B cell (primary cell): ENCODE results near the gene TBC1D23. TPM values are rescaled to one million over a fixed set of nuclear protein-coding genes. Genes with fewer than 3 reads are reported as not detected.

Source experiments
- ATAC-seq: fragments of 200-7000 bp; cut with Tn5 transposase; one replicate; pipeline ENCODE4 v1.10.0; 2021; ENCODE audit warnings: low read depth, mild to moderate bottlenecking, moderate number of reproducible peaks, moderate library complexity
- CTCF ChIA-PET: fragments of 350-600 bp; sonication (Branson Sonifier 250); formaldehyde crosslinking; loops from one replicate; lab custom pipeline; 2021; ENCODE audit warnings: antibody characterized with exemption, inconsistent platforms; lab: Charles Lee
- POLR2A ChIA-PET: fragments of 350-600 bp; sonication (Branson Sonifier 250); formaldehyde crosslinking; loops from one replicate; lab custom pipeline; 2021; ENCODE audit warnings: antibody characterized with exemption; lab: Charles Lee
- DNase-seq: peaks from one replicate; pipeline ENCODE4 v3.0.0; 2013
- H2AFZ ChIP-seq: 2 replicates; pipeline ENCODE4 v1.6.1; 2012; ENCODE audit warnings: mild to moderate bottlenecking, low read depth, low read length; ENCODE audit not compliant: insufficient read depth, poor library complexity, severe bottlenecking
- H3K27ac ChIP-seq, 2 donors: 1 replicate in 1 of 2; 2 replicates in 1 of 2; pipeline ENCODE4 v1.5.1; 2012 to 2013; ENCODE audit warnings: low read length in 2 of 2, mild to moderate bottlenecking in 2 of 2, moderate library complexity in 1 of 2
- H3K27me3 ChIP-seq, 4 experiments: fragments of 200-600 bp in 1 of 4; sonication (generic) in 1 of 4; replicated peaks in 1 of 4; 1 replicate in 2 of 4; 2 replicates in 2 of 4; pipeline versions ENCODE4 v1.6.1 to v1.7.0; 2013 to 2016; ENCODE audit warnings: low read length in 3 of 4, mild to moderate bottlenecking in 2 of 4, mixed read lengths in 1 of 4, moderate library complexity in 1 of 4; ENCODE audit not compliant: insufficient read depth in 4 of 4, control insufficient read depth in 3 of 4; ENCODE audit errors: control extremely low read depth in 1 of 4
- H3K36me3 ChIP-seq, 2 experiments: replicated peaks in 1 of 2; 1 replicate in 1 of 2; 2 replicates in 1 of 2; pipeline versions ENCODE4 v1.6.1 to v1.7.1; 2013; ENCODE audit warnings: low read length in 1 of 2; ENCODE audit not compliant: insufficient read depth in 2 of 2, control insufficient read depth in 1 of 2; ENCODE audit errors: control extremely low read depth in 1 of 2, extremely low read depth in 1 of 2
- H3K4me1 ChIP-seq, 2 donors: fragments of 200-600 bp in 1 of 2; sonication (generic) in 1 of 2; 1 replicate in 1 of 2; 2 replicates in 1 of 2; pipeline versions ENCODE4 v1.5.1 to v1.6.1; 2013 to 2017; ENCODE audit warnings: low read length in 2 of 2; ENCODE audit not compliant: control insufficient read depth in 2 of 2, insufficient read depth in 2 of 2
- H3K4me2 ChIP-seq: replicated peaks from 2 replicates; pipeline ENCODE3; 2012; ENCODE audit warnings: mild to moderate bottlenecking, low read depth, low read length; ENCODE audit not compliant: poor library complexity, severe bottlenecking
- H3K4me3 ChIP-seq, 5 experiments: fragments of 200-600 bp in 1 of 5; sonication (generic) in 1 of 5; 1 replicate in 3 of 5; 2 replicates in 2 of 5; pipeline versions ENCODE4 v1.5.1 to v1.7.0; 2011 to 2016; ENCODE audit warnings: low read length in 4 of 5, mild to moderate bottlenecking in 4 of 5, low read depth in 2 of 5, control low read depth in 1 of 5, moderate library complexity in 1 of 5; ENCODE audit not compliant: insufficient read depth in 1 of 5; ENCODE audit errors: control extremely low read depth in 1 of 5, extremely low read depth in 1 of 5
- H3K79me2 ChIP-seq: fragments of 200-600 bp; sonication (generic); one replicate; pipeline ENCODE4 v1.6.0; 2016; ENCODE audit warnings: low read length; ENCODE audit not compliant: control insufficient read depth, insufficient read depth
- H3K9ac ChIP-seq: fragments of 200-600 bp; sonication (generic); 2 replicates; pipeline ENCODE4 v1.6.1; 2017; ENCODE audit warnings: mild to moderate bottlenecking, low read length, moderate library complexity
- H3K9me3 ChIP-seq, 3 donors: one replicate each; pipeline versions ENCODE4 v1.6.1 to v1.7.1; 2013; ENCODE audit warnings: low read length in 2 of 3; ENCODE audit not compliant: control insufficient read depth in 2 of 3, insufficient read depth in 1 of 3; ENCODE audit errors: control extremely low read depth in 1 of 3
- H4K20me1 ChIP-seq: 2 replicates; pipeline ENCODE4 v1.6.0; 2012; ENCODE audit warnings: mild to moderate bottlenecking, low read length; ENCODE audit not compliant: insufficient read depth, control insufficient read depth, poor library complexity, severe bottlenecking
- H3K27ac Mint-ChIP-seq: one replicate; pipeline ENCODE4 v1.8.0; 2021; ENCODE audit warnings: mixed read lengths
- H3K27me3 Mint-ChIP-seq: one replicate; pipeline ENCODE4 v1.8.0; 2021; ENCODE audit warnings: mixed read lengths
- H3K4me1 Mint-ChIP-seq: one replicate; pipeline ENCODE4 v1.8.0; 2021; ENCODE audit warnings: mixed read lengths
- H3K4me3 Mint-ChIP-seq: one replicate; pipeline ENCODE4 v1.8.0; 2021; ENCODE audit warnings: mixed read lengths
- H3K9me3 Mint-ChIP-seq: one replicate; pipeline ENCODE4 v1.8.0; 2022; ENCODE audit warnings: mixed read lengths; ENCODE audit not compliant: insufficient read depth
- EZH2 ChIP-seq: IDR thresholded peaks from 2 replicates; pipeline ENCODE4 v1.6.1; 2012; ENCODE audit warnings: borderline replicate concordance, low read depth, mild to moderate bottlenecking, moderate library complexity, low read length; ENCODE audit not compliant: insufficient read depth, poor library complexity, severe bottlenecking
- WGBS: methylation state at CpG from one replicate; pipeline ENCODE4 v1.1.5; 2013; ENCODE audit warnings: missing lambda C conversion rate; ENCODE audit not compliant: insufficient coverage; 5-methylcytosine and 5-hydroxymethylcytosine counted together
- intact Hi-C: fragments of 100-400 bp; cut with micrococcal nuclease; formaldehyde crosslinking; loops from one replicate; pipeline ENCODE4 v1.10.0; 2022
- polyA plus RNA-seq: library from polyadenylated mRNA; depleted of rRNA; stranded (reverse); fragments of >200 nt; gene quantifications from 2 replicates; pipeline ENCODE4 v1.2.3, GENCODE V29; 2012
- total RNA-seq, 2 donors: library from RNA; stranded (reverse); fragments of 120-200 nt in 1 of 2; gene quantifications; 1 replicate in 1 of 2; 2 replicates in 1 of 2; pipeline versions ENCODE4 v1.2.3 to v1.2.4, GENCODE V29; 2013 to 2022
- TF ChIP-seq, protein P1 (sequence below): fragments of 200-600 bp; IDR thresholded peaks from one replicate; pipeline ENCODE4 v1.8.0; 2022; ENCODE audit warnings: antibody characterized with exemption, mild to moderate bottlenecking

TBC1D23 gene
- total and polyA plus RNA-seq, 2 donors (not counting 1 experiment from before 2014, with no cell fraction given) = 7.2 to 36.5 TPM

DNA sequence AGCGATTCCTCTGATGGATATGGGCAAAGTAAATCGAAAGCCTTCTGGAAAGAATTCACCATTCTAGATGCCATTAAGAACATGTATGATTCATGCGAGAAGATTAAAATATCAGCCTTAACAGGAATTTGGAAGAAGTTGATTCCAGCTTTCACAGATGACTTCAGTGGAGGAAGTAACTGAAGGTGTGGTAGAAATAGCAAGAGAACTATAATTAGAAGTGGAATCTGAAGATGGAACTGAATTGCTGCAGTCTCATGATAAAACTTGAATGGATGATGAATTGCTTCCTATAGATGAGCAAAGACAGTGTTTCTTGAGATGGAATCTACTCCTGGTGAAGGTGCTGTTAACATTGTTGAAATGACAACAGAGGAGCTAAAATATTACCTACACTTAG, 30.1 kb upstream of the TBC1D23 start:
- no CpG with 5 or more reads among the region's 3 CpGs for WGBS
- no peaks in the 10 kb centered on the region for H3K4me1 ChIP-seq
- no peaks in the 10 kb centered on the region for H3K9me3 Mint-ChIP-seq
- TF ChIP-seq, protein P1, sequence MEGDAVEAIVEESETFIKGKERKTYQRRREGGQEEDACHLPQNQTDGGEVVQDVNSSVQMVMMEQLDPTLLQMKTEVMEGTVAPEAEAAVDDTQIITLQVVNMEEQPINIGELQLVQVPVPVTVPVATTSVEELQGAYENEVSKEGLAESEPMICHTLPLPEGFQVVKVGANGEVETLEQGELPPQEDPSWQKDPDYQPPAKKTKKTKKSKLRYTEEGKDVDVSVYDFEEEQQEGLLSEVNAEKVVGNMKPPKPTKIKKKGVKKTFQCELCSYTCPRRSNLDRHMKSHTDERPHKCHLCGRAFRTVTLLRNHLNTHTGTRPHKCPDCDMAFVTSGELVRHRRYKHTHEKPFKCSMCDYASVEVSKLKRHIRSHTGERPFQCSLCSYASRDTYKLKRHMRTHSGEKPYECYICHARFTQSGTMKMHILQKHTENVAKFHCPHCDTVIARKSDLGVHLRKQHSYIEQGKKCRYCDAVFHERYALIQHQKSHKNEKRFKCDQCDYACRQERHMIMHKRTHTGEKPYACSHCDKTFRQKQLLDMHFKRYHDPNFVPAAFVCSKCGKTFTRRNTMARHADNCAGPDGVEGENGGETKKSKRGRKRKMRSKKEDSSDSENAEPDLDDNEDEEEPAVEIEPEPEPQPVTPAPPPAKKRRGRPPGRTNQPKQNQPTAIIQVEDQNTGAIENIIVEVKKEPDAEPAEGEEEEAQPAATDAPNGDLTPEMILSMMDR = no peak
- no peak for TF ChIP-seq EZH2
- intact Hi-C loops = loop anchor here (1.0 kb wide), 1 partner anchor 47 kb away; no protein-coding TSS in a partner anchor
- no peaks in the 10 kb centered on the region for H4K20me1 ChIP-seq
- POLR2A ChIA-PET = no interaction called here
- no peak overlapping the region for H3K4me2 ChIP-seq
- peaks cover 2% of the 10 kb centered on the region for H3K4me1 Mint-ChIP-seq
- no peak overlapping the region for H3K9ac ChIP-seq
- H3K79me2 ChIP-seq = no peaks in the 10 kb centered on the region
- H3K4me3 ChIP-seq = no peak overlapping the region
- DNase-seq = no peak
- H2AFZ ChIP-seq = no peak overlapping the region
- no peaks in the 10 kb centered on the region for H3K36me3 ChIP-seq
- no peaks in the 10 kb centered on the region for H3K9me3 ChIP-seq
- no peak overlapping the region for H3K27ac ChIP-seq
- peaks cover 6% of the 10 kb centered on the region for H3K27me3 Mint-ChIP-seq
- no peaks in the 10 kb centered on the region for H3K27me3 ChIP-seq
- no peak overlapping the region for H3K27ac Mint-ChIP-seq
- CTCF ChIA-PET = interaction anchor here (0.6 kb wide), 2 partner anchors 30 to 2000 kb away, joined by 3 read pairs; no protein-coding TSS in a partner anchor
- ATAC-seq = no peak
- H3K4me3 Mint-ChIP-seq = no peak overlapping the region

GRCh38 chr3:100231668-100232067, 29.1 kb upstream of the TBC1D23 start:
- H3K4me1 ChIP-seq = no peaks in the 10 kb centered on the region
- H3K27me3 ChIP-seq = no peaks in the 10 kb centered on the region
- no peaks in the 10 kb centered on the region for H3K9me3 ChIP-seq
- ChIA-PET CTCF (no interaction called here), POLR2A (no interaction called here)
- no peak overlapping the region for H3K27ac ChIP-seq
- WGBS = no CpG with 5 or more reads among the region's 2 CpGs
- Mint-ChIP-seq H3K9me3 (no peaks in the 10 kb centered on the region), H3K27me3 (peaks cover 6% of the 10 kb centered on the region), H3K27ac (no peak overlapping the region), H3K4me1 (peaks cover 2% of the 10 kb centered on the region), H3K4me3 (no peak overlapping the region)
- H3K4me2 ChIP-seq = no peak overlapping the region
- DNase-seq = no peak
- intact Hi-C loops = loop anchor here (1.0 kb wide), 1 partner anchor 46 kb away; no protein-coding TSS in a partner anchor
- H3K4me3 ChIP-seq = no peak overlapping the region
- H4K20me1 ChIP-seq = no peaks in the 10 kb centered on the region
- no peak overlapping the region for H3K9ac ChIP-seq
- no peak for ATAC-seq
- H3K79me2 ChIP-seq = no peaks in the 10 kb centered on the region
- TF ChIP-seq EZH2 = no peak
- TF ChIP-seq, protein P1 = no peak
- H2AFZ ChIP-seq = no peak overlapping the region
- H3K36me3 ChIP-seq = no peaks in the 10 kb centered on the region
